WERI-Rb-1 (cell line): ENCODE results near the gene PLEKHA6.

Experiments used
- DNase-seq: peaks from one replicate; pipeline ENCODE4 v3.0.0-alpha.2; 2020
- H3K27ac ChIP-seq: fragments of 250-450 bp; sonication (Bioruptor Pico); 2 replicates; pipeline ENCODE4 v1.5.1; 2020; ENCODE audit warnings: mild to moderate bottlenecking, moderate library complexity
- H3K27me3 ChIP-seq: fragments of 250-450 bp; sonication (Bioruptor Pico); 2 replicates; pipeline ENCODE4 v1.5.1; 2021; ENCODE audit warnings: mild to moderate bottlenecking, low read depth, moderate library complexity; ENCODE audit not compliant: insufficient read depth, severe bottlenecking
- H3K36me3 ChIP-seq: fragments of 250-450 bp; sonication (Bioruptor Pico); 2 replicates; pipeline ENCODE4 v1.5.1; 2020; ENCODE audit warnings: mild to moderate bottlenecking, moderate library complexity
- H3K4me3 ChIP-seq: 2 replicates; pipeline ENCODE4 v1.5.1; 2011; ENCODE audit warnings: low read depth, mild to moderate bottlenecking, control low read depth, low read length
- H3K9me3 ChIP-seq: fragments of 250-450 bp; sonication (Bioruptor Pico); 2 replicates; pipeline ENCODE4 v1.5.1; 2021; ENCODE audit warnings: mild to moderate bottlenecking, moderate library complexity; ENCODE audit not compliant: severe bottlenecking
- TF ChIP-seq, protein P1 (sequence below): IDR thresholded peaks from 2 replicates; pipeline ENCODE4 v1.5.1; 2011; ENCODE audit warnings: low read depth, mild to moderate bottlenecking, control low read depth, inconsistent platforms, low read length

Gene PLEKHA6

DNA sequence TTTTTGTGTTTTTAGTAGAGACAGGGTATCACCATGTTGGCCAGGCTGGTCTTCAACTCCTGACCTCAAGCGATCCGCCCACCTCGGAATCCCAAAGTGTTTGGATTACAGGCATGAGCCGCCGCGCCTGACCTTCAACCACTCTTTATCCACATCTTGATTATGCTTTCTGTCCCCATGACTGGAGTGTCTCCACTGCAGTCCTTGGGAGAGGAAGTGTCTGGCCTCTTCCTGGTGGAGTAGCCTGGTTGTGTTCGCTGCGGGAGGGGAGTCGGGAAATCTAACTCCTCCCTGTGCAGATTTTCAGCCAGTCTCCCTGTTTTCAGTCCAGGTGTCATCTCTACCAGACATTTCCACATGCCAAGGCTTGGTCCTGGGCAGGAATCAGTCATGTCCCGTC lies 173.1 kb downstream of the PLEKHA6 start:
- H3K4me3 ChIP-seq: no peak overlapping the region
- H3K27ac ChIP-seq: no peak overlapping the region
- H3K36me3 ChIP-seq: no peaks in the 10 kb centered on the region
- TF ChIP-seq, protein P1, sequence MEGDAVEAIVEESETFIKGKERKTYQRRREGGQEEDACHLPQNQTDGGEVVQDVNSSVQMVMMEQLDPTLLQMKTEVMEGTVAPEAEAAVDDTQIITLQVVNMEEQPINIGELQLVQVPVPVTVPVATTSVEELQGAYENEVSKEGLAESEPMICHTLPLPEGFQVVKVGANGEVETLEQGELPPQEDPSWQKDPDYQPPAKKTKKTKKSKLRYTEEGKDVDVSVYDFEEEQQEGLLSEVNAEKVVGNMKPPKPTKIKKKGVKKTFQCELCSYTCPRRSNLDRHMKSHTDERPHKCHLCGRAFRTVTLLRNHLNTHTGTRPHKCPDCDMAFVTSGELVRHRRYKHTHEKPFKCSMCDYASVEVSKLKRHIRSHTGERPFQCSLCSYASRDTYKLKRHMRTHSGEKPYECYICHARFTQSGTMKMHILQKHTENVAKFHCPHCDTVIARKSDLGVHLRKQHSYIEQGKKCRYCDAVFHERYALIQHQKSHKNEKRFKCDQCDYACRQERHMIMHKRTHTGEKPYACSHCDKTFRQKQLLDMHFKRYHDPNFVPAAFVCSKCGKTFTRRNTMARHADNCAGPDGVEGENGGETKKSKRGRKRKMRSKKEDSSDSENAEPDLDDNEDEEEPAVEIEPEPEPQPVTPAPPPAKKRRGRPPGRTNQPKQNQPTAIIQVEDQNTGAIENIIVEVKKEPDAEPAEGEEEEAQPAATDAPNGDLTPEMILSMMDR: no peak
- H3K9me3 ChIP-seq: peaks cover 3% of the 10 kb centered on the region
- peak; percentile 54 for DNase-seq
- no peaks in the 10 kb centered on the region for H3K27me3 ChIP-seq

DNA sequence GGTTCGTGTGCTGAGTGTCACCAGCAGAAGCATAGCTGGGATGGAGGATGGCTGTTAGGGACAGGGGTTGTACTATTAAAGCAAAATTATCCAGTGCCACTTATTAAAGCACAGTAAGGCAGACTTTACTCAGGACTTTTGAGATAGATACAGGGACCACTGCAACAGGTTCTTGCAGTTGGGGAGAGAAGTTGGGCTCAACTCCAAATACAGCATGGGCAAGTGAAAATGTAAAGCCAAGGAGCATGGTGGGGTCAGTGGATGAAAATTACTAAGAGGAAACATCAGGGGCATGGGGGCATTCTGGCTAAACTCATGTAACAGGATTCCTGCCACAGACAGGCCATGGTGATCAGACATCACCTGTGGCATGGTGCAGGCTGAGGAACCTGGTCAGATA lies 178.6 kb downstream of the PLEKHA6 start:
- DNase-seq: no peak
- no peak overlapping the region for H3K27ac ChIP-seq
- H3K9me3 ChIP-seq: peaks cover 24% of the 10 kb centered on the region
- no peaks in the 10 kb centered on the region for H3K27me3 ChIP-seq
- TF ChIP-seq, protein P1: no peak
- no peak overlapping the region for H3K4me3 ChIP-seq
- H3K36me3 ChIP-seq: no peaks in the 10 kb centered on the region

DNA sequence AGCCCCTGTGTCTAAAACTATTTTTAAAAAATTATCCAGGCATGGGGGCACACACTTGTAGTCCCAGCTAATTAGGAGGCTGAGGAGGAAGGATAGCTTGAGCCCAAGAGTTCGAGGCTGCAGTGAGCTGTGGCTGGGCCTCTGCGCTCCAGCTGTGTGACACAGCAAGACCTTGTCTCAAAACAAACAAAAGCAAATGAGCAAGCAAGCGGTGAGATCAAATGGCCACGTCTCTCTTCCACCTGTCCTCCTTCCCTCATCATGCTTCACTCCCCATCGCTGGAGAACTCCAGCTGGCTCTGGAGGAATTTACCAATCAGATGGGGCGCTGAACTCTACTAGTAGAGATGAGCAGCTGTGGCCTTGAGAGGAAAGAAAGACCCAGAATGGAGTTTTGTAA lies 179.6 kb downstream of the PLEKHA6 start:
- H3K27me3 ChIP-seq: no peaks in the 10 kb centered on the region
- no peak overlapping the region for H3K4me3 ChIP-seq
- peaks cover 24% of the 10 kb centered on the region for H3K9me3 ChIP-seq
- TF ChIP-seq, protein P1: no peak
- DNase-seq: no peak
- no peak overlapping the region for H3K27ac ChIP-seq
- H3K36me3 ChIP-seq: no peaks in the 10 kb centered on the region

DNA sequence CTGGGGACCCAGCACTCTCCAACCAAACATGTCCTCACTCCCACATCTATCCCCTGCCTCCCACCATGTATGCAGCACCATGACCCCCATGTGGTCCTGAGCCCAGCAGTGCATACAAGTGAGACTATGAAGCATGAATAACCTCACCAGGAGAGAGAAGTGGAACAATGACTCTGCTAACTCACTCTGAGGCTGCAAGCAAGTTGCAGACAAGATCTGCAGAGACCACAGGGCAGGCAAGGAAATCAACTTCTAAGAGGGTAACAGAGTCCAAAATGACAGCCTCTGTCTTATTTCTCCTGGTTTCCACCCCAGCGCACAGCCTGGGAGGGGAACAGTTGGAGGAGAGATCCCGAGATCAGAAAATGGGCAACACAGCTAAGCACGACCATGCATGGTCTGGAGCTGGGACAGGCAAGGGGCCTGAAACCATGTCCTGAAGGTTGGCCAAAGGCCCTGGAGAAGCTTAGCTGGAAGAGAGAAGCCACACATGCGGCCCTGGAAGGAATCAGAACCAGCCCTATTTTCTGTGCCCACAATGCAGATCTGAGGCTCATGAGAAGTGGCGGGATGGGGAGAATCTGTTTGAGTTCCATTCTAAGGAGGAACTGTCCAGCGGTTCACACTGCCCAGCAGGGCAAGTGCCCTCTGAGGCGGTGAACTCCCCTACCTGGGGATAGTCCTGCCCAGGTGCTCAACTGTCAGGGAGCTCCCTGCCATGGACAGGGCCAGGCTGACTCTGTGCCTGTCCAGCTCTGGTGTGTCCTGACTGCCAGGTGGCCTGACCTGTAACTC lies 181.0 kb downstream of the PLEKHA6 start:
- no peaks in the 10 kb centered on the region for H3K27me3 ChIP-seq
- H3K4me3 ChIP-seq: no peak overlapping the region
- no peaks in the 10 kb centered on the region for H3K36me3 ChIP-seq
- DNase-seq: no peak
- TF ChIP-seq, protein P1: no peak
- H3K27ac ChIP-seq: no peak overlapping the region; the same call in 1 of the 2 replicates
- H3K9me3 ChIP-seq: peaks cover 24% of the 10 kb centered on the region

DNA sequence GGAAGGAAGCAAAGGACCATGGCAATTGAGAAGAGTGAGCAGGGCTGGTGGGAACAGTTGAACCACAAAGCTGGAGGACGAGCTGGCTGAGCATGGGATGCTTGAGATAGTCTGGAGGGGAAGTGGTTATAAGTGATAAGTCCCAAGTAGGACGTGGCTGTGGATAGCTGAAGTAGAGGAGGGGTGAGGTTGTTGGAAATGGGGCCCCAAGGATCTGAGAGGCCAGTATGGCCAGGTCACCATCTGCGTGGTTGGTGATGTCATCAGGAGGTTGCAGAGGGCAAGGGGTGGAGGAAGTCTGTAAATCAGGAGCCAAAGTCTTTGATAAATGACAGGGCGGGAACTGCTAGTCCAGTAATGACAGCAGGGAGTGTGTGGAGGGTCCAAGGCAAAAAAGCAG lies 182.6 kb downstream of the PLEKHA6 start:
- no peak overlapping the region for H3K27ac ChIP-seq
- H3K9me3 ChIP-seq: peaks cover 21% of the 10 kb centered on the region
- no peaks in the 10 kb centered on the region for H3K36me3 ChIP-seq
- no peak overlapping the region for H3K4me3 ChIP-seq
- TF ChIP-seq, protein P1: no peak
- no peaks in the 10 kb centered on the region for H3K27me3 ChIP-seq
- DNase-seq: no peak

DNA sequence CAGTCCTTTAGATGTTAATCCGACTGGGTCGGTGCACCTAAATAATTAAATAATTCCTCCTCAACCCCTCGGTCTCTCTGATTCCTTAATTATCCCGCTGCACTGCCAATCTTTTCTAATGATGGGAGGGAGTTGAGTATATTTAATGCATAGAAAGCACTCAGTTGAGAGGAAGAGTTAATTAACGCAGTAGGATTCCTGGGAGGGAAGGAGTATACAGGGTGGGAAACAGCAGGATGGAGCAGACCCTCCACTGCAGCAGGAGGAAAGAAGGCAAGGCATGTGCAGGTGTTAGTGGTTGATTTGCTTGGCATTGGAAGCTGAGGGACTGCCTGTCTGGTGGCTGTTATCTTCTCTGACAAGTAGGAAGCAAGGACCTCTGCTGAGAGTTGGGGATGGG lies 183.7 kb downstream of the PLEKHA6 start:
- TF ChIP-seq, protein P1: no peak
- no peaks in the 10 kb centered on the region for H3K27me3 ChIP-seq
- no peak overlapping the region for H3K4me3 ChIP-seq
- H3K9me3 ChIP-seq: peaks cover 26% of the 10 kb centered on the region
- no peak for DNase-seq
- H3K27ac ChIP-seq: no peak overlapping the region
- H3K36me3 ChIP-seq: no peaks in the 10 kb centered on the region
